Body of pancreas (tissue), 4 donors: ENCODE measurements around the gene CCDC57. TPM values are rescaled to one million over a fixed set of nuclear protein-coding genes. Genes with fewer than 3 reads are reported as not detected.

ENCODE experiments used
- ATAC-seq: fragments of 150-250 bp; one replicate; pipeline ENCODE4 v1.9.1; 2016
- DNase-seq, 4 donors: peaks; one replicate each; pipeline ENCODE4 v3.0.0-alpha.2; 2019
- H3K27ac ChIP-seq, 4 donors: fragments of 200-600 bp; sonication (generic); 1 replicate in 3 of 4; 2 replicates in 1 of 4; pipeline versions ENCODE4 v1.5.1 to v1.6.1; 2016 to 2019; ENCODE audit warnings: mild to moderate bottlenecking in 1 of 4, mixed read lengths in 1 of 4, moderate library complexity in 1 of 4
- H3K27me3 ChIP-seq, 2 donors: fragments of 200-600 bp; sonication (generic); one replicate each; pipeline ENCODE4 v1.6.0; 2016; ENCODE audit warnings: mild to moderate bottlenecking in 1 of 2
- H3K36me3 ChIP-seq, 2 donors: fragments of 200-600 bp; sonication (generic); replicated peaks in 1 of 2; 2 replicates each; pipeline ENCODE4 v1.5.1; 2016; ENCODE audit warnings: low read depth in 2 of 2; ENCODE audit not compliant: insufficient read depth in 1 of 2
- H3K4me1 ChIP-seq: fragments of 200-600 bp; sonication (generic); one replicate; pipeline ENCODE4 v1.6.0; 2016
- H3K4me3 ChIP-seq, 2 donors: fragments of 200-600 bp; sonication (generic); 1 replicate in 1 of 2; 2 replicates in 1 of 2; pipeline ENCODE4 v1.5.1; 2016 to 2019
- H3K9me3 ChIP-seq, 3 donors: fragments of 200-600 bp; sonication (generic); 1 replicate in 2 of 3; 2 replicates in 1 of 3; pipeline ENCODE4 v1.5.1; 2016
- CTCF ChIP-seq, 7 experiments: fragments of 450-650 bp in 4 of 7; fragments of 200-600 bp in 3 of 7; sonication (generic) in 3 of 7; IDR thresholded peaks; one replicate each; pipeline ENCODE4 v1.5.1; 2016 to 2019; ENCODE audit warnings: antibody characterized with exemption in 7 of 7
- POLR2A ChIP-seq, 3 donors: fragments of 450-650 bp; IDR thresholded peaks; one replicate each; pipeline ENCODE4 v1.6.1; 2016; ENCODE audit warnings: antibody characterized with exemption in 3 of 3, mild to moderate bottlenecking in 2 of 3
- WGBS, 2 donors: methylation state at CpG; one replicate each; pipeline ENCODE4 v1.1.5; 2017; 5-methylcytosine and 5-hydroxymethylcytosine counted together
- intact Hi-C: fragments of 100-400 bp; cut with DNase I; formaldehyde crosslinking; loops from one replicate; pipeline ENCODE4 v1.15.1; 2023
- total RNA-seq, 2 donors: library from RNA; depleted of rRNA; stranded (reverse); fragments of >200 nt; gene quantifications; one replicate each; pipeline ENCODE4 v1.1.0, GENCODE V29; 2016

The CCDC57 gene
- total RNA-seq, 2 donors from 2014 or later: 24.1 to 60.3 TPM

DNA sequence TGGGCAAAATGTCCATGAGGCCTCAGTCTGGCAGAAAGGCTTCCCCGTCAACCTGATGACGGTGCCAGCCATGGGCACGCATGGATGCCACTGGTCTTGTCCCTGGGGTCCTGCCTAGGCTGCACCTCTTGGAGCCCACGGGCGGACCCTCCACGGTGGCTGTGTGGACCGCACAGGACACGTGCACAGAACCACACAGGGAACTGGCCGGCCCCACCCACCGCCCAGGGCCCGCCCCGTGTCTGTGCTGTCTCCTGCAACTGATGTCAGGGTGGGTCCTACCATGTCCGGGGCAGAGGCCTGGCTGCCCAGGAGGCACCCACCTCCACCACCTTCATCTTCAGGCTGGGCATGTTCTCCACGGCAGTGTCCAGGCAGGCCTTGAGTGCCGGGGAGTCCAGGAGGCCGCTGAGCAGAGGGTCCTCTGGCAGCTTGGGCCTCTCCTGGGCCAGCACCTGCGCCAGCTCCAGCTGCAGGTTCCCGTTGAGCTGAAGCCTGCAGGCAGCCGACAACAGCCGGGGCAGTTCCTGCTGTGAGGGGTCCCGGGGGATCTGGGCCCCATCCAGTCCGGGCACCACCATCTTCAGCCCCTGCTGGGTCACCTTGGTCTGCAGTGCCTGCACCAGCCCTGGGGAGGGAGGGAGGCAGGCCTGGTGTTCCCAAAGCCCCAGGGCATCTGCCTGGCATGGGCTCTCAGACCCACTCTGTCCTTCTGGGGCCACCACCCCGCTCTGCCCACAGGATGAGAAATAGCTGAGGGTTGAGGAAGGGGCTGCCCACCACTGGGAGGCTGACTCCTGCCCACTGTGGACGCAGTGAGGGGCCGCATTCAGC, 126.5 kb downstream of the CCDC57 start:
- TF ChIP-seq POLR2A (IDR thresholded peaks at IDR 0.05) (no peak), CTCF (IDR thresholded peaks at IDR 0.05) (no peak)
- ATAC-seq: no peak
- H3K4me1 ChIP-seq: no peaks in the 10 kb centered on the region
- no peaks in the 10 kb centered on the region for H3K9me3 ChIP-seq
- DNase-seq: no peak
- WGBS, 2 donors: 95 to 100% methylated on average over 3 to 16 of the region's 25 CpGs
- no peaks in the 10 kb centered on the region for H3K27me3 ChIP-seq
- peaks cover 21 to 57% of the 10 kb centered on the region in 2 donors for H3K36me3 ChIP-seq
- intact Hi-C loops: no loop called here
- no peak overlapping the region for H3K4me3 ChIP-seq
- H3K27ac ChIP-seq: no peak overlapping the region

DNA sequence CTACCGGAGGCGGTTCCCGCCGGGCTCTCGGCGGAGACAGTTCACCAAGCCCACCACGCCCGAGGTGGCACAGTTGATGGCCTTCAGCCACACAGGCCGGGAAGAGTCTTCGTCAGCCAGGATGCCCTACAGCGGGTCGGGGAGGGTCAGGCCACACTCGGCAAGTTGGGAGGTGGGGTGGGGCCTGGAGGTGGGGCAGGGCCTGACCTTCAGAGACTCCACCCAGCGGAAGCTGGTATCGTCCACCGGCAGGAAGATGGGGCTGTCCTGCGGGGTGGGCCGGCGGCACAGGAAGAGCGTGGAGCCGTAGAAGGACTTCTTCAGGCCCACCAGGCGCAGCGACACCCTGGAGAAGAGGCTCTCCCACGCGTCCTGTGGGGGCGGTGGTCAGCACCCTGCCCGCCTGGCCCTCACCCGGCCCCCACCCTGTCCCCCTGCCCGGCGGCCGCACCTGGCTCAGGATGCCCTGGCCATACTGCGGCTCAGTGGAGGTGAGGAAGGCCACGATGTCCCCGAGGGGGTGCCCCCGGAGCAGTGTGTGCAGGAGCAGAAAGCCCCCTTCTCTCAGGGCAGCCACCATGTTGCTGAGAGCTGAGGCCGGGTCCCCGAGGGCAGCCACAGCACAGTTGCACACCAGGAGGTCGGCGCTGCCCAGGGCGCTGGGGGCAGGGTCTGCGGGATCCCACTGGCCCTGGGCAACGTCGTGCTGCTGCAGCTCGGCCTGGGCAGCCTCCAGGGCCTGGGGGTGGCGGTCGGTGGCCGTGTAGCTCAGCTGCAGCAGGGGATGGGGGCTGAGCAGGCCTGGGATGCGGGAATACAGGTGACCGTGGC, 127.4 kb downstream of the CCDC57 start:
- WGBS, 2 donors: 90 to 91% methylated on average over 20 to 49 of the region's 49 CpGs
- H3K4me3 ChIP-seq: no peak overlapping the region
- DNase-seq (no peak), ATAC-seq (no peak)
- no peak overlapping the region for H3K27ac ChIP-seq
- intact Hi-C loops: no loop called here
- H3K9me3 ChIP-seq: no peaks in the 10 kb centered on the region
- H3K4me1 ChIP-seq: no peaks in the 10 kb centered on the region
- H3K36me3 ChIP-seq: peaks cover 21 to 56% of the 10 kb centered on the region in 2 donors
- no peak for TF ChIP-seq CTCF (IDR thresholded peaks at IDR 0.05)
- no peak for TF ChIP-seq POLR2A (IDR thresholded peaks at IDR 0.05)
- H3K27me3 ChIP-seq: no peaks in the 10 kb centered on the region

- Histone ChIP-seq H3K4me1 (no peaks in the 10 kb centered on the region), H3K36me3 (peaks cover 21 to 58% of the 10 kb centered on the region in 2 donors), H3K9me3 (no peaks in the 10 kb centered on the region), H3K27me3 (no peaks in the 10 kb centered on the region), H3K4me3 (no peak overlapping the region), H3K27ac (no peak overlapping the region)
- intact Hi-C loops: no loop called here
- ATAC-seq: no peak
- DNase-seq: no peak
- 88 to 100% methylated on average over 7 to 26 of the region's 31 CpGs for WGBS, 2 donors
- TF ChIP-seq POLR2A (IDR thresholded peaks at IDR 0.05) (no peak), CTCF (IDR thresholded peaks at IDR 0.05) (no peak)
Observed at GRCh38 chr17:82084373-82085030, 128.1 kb downstream of the CCDC57 start.

DNA sequence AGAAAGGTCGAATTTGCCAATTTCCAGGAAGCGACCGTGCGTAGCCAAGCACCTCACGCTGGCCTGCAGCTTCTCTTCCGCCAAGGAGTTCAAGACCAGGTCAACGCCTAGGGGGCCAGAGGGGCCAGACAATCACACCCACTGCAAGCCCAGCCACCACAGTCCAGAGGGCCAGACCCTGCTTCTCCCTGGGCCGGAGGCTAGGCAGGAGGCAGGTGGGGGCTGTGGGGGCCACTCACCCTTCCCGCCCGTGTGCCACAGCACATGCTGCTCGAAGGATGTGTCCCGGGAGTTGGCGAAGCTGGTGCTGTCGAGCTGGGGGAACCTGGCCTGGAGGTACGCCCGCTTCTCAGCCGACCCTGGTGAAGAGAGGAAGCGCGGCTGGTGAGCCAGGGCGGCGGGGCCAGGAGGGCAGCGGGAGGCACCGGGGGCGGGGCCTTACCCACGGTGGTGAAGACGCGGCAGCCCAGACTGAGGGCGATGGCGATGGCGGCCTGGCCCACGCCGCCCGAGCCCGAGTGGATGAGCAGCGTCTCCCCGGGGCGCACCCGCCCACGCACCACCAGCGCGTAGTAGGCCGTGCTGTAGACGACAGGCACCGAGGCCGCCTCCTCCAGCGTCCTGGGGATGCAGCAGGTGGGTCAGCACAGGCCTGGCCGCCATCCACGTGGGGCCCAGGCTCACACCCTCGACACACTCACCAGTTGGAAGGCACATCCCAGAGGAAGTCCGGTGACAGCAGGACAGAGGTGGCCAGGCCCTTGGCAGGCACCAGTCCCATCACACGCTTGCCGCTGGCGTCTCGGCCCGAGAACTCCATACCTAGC, 128.9 kb downstream of the CCDC57 start:
- Histone ChIP-seq H3K9me3 (no peaks in the 10 kb centered on the region), H3K27ac (no peak overlapping the region), H3K4me3 (no peak overlapping the region), H3K27me3 (no peaks in the 10 kb centered on the region), H3K4me1 (no peaks in the 10 kb centered on the region), H3K36me3 (peaks cover 18 to 52% of the 10 kb centered on the region in 2 donors)
- no peak for ATAC-seq
- no peak for DNase-seq
- TF ChIP-seq CTCF (IDR thresholded peaks at IDR 0.05) (no peak), POLR2A (IDR thresholded peaks at IDR 0.05) (no peak)
- intact Hi-C loops: no loop called here
- WGBS, 2 donors: 93 to 95% methylated on average over 34 to 43 of the region's 55 CpGs
